MM.1S (cell line): ENCODE results near the gene KIRREL3.

Experiments
- DNase-seq: peaks from one replicate; pipeline ENCODE4 v3.0.0-alpha.2; 2015
- H2AFZ ChIP-seq: fragments of 300-600 bp; sonication (generic); 2 replicates; pipeline ENCODE4 v1.6.0; 2016; ENCODE audit warnings: antibody characterized with exemption, low read length
- H3F3A ChIP-seq: fragments of 300-600 bp; sonication (generic); 2 replicates; pipeline ENCODE4 v1.6.1; 2016; ENCODE audit warnings: mild to moderate bottlenecking, antibody characterized with exemption, low read length, moderate library complexity, mixed read lengths; ENCODE audit not compliant: insufficient read depth
- H3K27ac ChIP-seq: fragments of 300-600 bp; sonication (generic); 2 replicates; pipeline ENCODE4 v1.5.1; 2016; ENCODE audit warnings: mild to moderate bottlenecking, low read length
- H3K27me3 ChIP-seq: fragments of 300-600 bp; sonication (generic); replicated peaks from 2 replicates; pipeline ENCODE4 v1.6.0; 2016; ENCODE audit warnings: low read length; ENCODE audit not compliant: insufficient read depth
- H3K36me3 ChIP-seq: fragments of 300-600 bp; sonication (generic); replicated peaks from 2 replicates; pipeline ENCODE4 v1.6.1; 2016; ENCODE audit warnings: mild to moderate bottlenecking, low read length, mixed read lengths; ENCODE audit not compliant: insufficient read depth
- H3K4me1 ChIP-seq: fragments of 300-600 bp; sonication (generic); 2 replicates; pipeline ENCODE4 v1.6.1; 2016; ENCODE audit warnings: low read length, mixed read lengths
- H3K4me2 ChIP-seq: fragments of 300-600 bp; sonication (generic); 2 replicates; pipeline ENCODE4 v1.6.0; 2016; ENCODE audit warnings: low read depth, low read length
- H3K4me3 ChIP-seq: fragments of 300-600 bp; sonication (generic); 2 replicates; pipeline ENCODE4 v1.5.1; 2016; ENCODE audit warnings: low read length, mixed read lengths
- H3K79me2 ChIP-seq: fragments of 300-600 bp; sonication (generic); 2 replicates; pipeline ENCODE4 v1.6.1; 2016; ENCODE audit warnings: mixed run types, low read length, mixed read lengths
- H3K9ac ChIP-seq: fragments of 300-600 bp; sonication (generic); 2 replicates; pipeline ENCODE4 v1.6.1; 2016; ENCODE audit warnings: low read length, mixed read lengths
- H3K9me2 ChIP-seq: fragments of 300-600 bp; sonication (generic); replicated peaks from 2 replicates; pipeline ENCODE4 v1.6.1; 2016; ENCODE audit warnings: mild to moderate bottlenecking, low read length, mixed read lengths; ENCODE audit not compliant: insufficient read depth
- H3K9me3 ChIP-seq: fragments of 300-600 bp; sonication (generic); replicated peaks from 2 replicates; pipeline ENCODE4 v1.6.1; 2016; ENCODE audit warnings: mild to moderate bottlenecking, low read length, mixed read lengths; ENCODE audit not compliant: insufficient read depth
- H4K20me1 ChIP-seq: fragments of 300-600 bp; sonication (generic); 2 replicates; pipeline ENCODE4 v1.6.1; 2016; ENCODE audit warnings: mild to moderate bottlenecking, low read length, moderate library complexity, mixed read lengths; ENCODE audit not compliant: insufficient read depth
- CTCF ChIP-seq: fragments of 300-600 bp; sonication (generic); IDR thresholded peaks from 2 replicates; pipeline ENCODE4 v1.5.1; 2016; ENCODE audit warnings: antibody characterized with exemption, low read length, mixed read lengths
- EZH2 ChIP-seq: fragments of 300-600 bp; sonication (generic); optimal IDR thresholded peaks from 2 replicates; pipeline ENCODE3; 2017; ENCODE audit warnings: low read depth, mild to moderate bottlenecking, antibody characterized with exemption, low read length, mixed read lengths
- EZH2phosphoT487 ChIP-seq: fragments of 300-600 bp; sonication (generic); IDR thresholded peaks from 2 replicates; pipeline ENCODE4 v1.6.1; 2018; ENCODE audit warnings: antibody characterized with exemption, low read length

The KIRREL3 gene

DNA sequence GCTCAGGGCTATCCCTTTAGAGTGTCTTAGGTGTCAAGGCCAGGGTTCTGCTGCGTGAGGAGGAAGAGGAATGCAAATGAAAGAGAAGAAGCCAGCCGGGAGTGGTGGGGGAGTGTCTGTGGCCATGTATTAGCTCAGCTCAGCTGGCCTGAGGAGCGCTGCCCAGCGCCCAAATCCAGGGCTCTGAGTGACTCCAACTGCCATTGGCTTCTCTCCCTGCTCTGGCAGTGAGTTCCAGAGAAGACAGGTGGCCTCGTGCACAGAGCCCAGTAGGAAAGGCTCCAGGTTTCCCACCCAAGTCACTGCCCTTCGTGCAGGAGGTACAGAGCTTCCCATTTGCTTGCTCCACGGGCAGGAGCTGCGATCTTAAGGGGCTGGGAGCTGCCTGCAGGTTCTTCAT lies 302.0 kb downstream of the KIRREL3 start:
- H3K79me2 ChIP-seq = no peaks in the 10 kb centered on the region
- no peak overlapping the region for H3K4me2 ChIP-seq
- H3K9ac ChIP-seq = no peak overlapping the region

GRCh38 chr11:126697936-126698335 lies 302.6 kb downstream of the KIRREL3 start:
- Histone ChIP-seq H3K9ac (no peak overlapping the region), H3K4me1 (peaks cover 31% of the 10 kb centered on the region), H2AFZ (no peak overlapping the region), H4K20me1 (no peaks in the 10 kb centered on the region), H3K79me2 (no peaks in the 10 kb centered on the region), H3K36me3 (no peaks in the 10 kb centered on the region), H3K27ac (no peak overlapping the region), H3K4me2 (no peak overlapping the region), H3K4me3 (no peak overlapping the region), H3K9me2 (no peaks in the 10 kb centered on the region), H3F3A (peaks cover 26% of the 10 kb centered on the region), H3K27me3 (no peaks in the 10 kb centered on the region), H3K9me3 (no peaks in the 10 kb centered on the region)
- no peak for TF ChIP-seq EZH2phosphoT487
- no peak for DNase-seq

More for the DNA sequence above, 302.0 kb downstream of the KIRREL3 start:
- no peaks in the 10 kb centered on the region for H3K9me2 ChIP-seq
- H3K27me3 ChIP-seq = no peaks in the 10 kb centered on the region
- H3K36me3 ChIP-seq = no peaks in the 10 kb centered on the region
- no peaks in the 10 kb centered on the region for H3K9me3 ChIP-seq
- H3K27ac ChIP-seq = no peak overlapping the region
- TF ChIP-seq EZH2phosphoT487 (no peak), EZH2 (no peak), CTCF (no peak)
- H3F3A ChIP-seq = peaks cover 26% of the 10 kb centered on the region
- H3K4me3 ChIP-seq = no peak overlapping the region
- DNase-seq = no peak
- H2AFZ ChIP-seq = no peak overlapping the region
- H3K4me1 ChIP-seq = peaks cover 31% of the 10 kb centered on the region
- H4K20me1 ChIP-seq = no peaks in the 10 kb centered on the region

DNA sequence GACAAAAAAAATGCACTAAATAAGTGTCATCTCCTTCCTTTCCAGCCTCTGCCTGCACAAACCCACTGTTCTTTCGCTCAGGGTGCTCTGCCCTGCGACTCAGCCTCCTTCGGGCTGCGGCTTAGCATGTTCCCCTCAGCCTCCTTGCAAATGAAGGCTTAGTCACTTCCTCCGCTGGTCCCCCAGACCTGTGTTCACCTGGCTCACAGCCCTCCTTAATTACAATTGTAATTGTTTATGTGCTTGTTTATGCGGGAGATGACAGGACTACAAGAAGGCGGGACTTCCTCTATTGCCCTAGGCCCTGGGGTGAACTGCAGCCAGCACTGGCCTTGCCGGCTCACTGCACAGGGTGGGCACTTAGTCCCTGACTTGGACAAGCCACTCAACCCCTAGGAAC lies 303.6 kb downstream of the KIRREL3 start:
- TF ChIP-seq EZH2 (no peak), EZH2phosphoT487 (no peak), CTCF (no peak)
- H3K4me1 ChIP-seq = peaks cover 23% of the 10 kb centered on the region
- no peaks in the 10 kb centered on the region for H3K9me3 ChIP-seq
- no peaks in the 10 kb centered on the region for H3K27me3 ChIP-seq
- H3K27ac ChIP-seq = no peak overlapping the region
- no peak for DNase-seq
- no peak overlapping the region for H3K9ac ChIP-seq
- no peak overlapping the region for H3K4me3 ChIP-seq
- H3F3A ChIP-seq = peaks cover 24% of the 10 kb centered on the region
- H3K9me2 ChIP-seq = no peaks in the 10 kb centered on the region
- H3K4me2 ChIP-seq = no peak overlapping the region
- no peaks in the 10 kb centered on the region for H4K20me1 ChIP-seq
- H2AFZ ChIP-seq = no peak overlapping the region
- H3K79me2 ChIP-seq = no peaks in the 10 kb centered on the region
- H3K36me3 ChIP-seq = no peaks in the 10 kb centered on the region

- Histone ChIP-seq H3F3A (peaks cover 9% of the 10 kb centered on the region), H3K9me3 (no peaks in the 10 kb centered on the region), H2AFZ (no peak overlapping the region), H3K27ac (no peak overlapping the region), H3K4me2 (no peak overlapping the region), H3K79me2 (no peaks in the 10 kb centered on the region), H3K4me1 (peaks cover 8% of the 10 kb centered on the region), H3K9me2 (no peaks in the 10 kb centered on the region), H3K9ac (no peak overlapping the region), H3K36me3 (no peaks in the 10 kb centered on the region), H3K27me3 (no peaks in the 10 kb centered on the region), H4K20me1 (no peaks in the 10 kb centered on the region), H3K4me3 (no peak overlapping the region)
- no peak for DNase-seq
- TF ChIP-seq EZH2 (no peak), CTCF (no peak), EZH2phosphoT487 (no peak)
These were observed 305.3 kb downstream of the KIRREL3 start for GRCh38 chr11:126695293-126695692.
